GM21723 (cell line): Measurements from ENCODE around the gene EXOC6B.

ENCODE experiments used
- ATAC-seq: cut with Tn5 transposase; IDR thresholded peaks from one replicate; pipeline ENCODE4 v1.9.1; 2021; ENCODE audit warnings: mild to moderate bottlenecking, moderate library complexity; ENCODE audit not compliant: unreplicated experiment

EXOC6B gene

GRCh38 chr2:72183466-72183865 lies 642.4 kb downstream of the EXOC6B start:
- ATAC-seq = no peak

GRCh38 chr2:72183016-72183415 lies 642.8 kb downstream of the EXOC6B start:
- ATAC-seq = no peak

DNA sequence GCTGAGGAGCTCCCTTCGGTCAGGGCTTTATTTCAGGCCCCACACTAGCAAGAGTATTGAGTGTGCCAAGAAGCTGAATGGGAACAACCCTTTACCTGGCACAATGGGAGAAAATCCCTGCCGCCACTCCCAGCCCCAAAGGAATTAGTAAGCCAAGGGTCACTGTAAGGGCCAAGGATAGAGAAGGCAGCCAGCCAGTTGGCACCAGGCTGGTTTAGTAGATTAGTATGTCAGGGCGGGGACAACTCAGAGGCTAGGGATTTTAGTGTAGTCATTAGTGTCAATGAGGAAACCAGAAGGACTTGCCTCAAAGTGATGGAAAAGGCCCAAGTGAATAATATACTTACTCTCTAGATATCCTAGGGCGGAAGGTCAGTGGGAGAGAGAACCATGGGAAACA lies 643.3 kb downstream of the EXOC6B start:
- no peak for ATAC-seq

DNA sequence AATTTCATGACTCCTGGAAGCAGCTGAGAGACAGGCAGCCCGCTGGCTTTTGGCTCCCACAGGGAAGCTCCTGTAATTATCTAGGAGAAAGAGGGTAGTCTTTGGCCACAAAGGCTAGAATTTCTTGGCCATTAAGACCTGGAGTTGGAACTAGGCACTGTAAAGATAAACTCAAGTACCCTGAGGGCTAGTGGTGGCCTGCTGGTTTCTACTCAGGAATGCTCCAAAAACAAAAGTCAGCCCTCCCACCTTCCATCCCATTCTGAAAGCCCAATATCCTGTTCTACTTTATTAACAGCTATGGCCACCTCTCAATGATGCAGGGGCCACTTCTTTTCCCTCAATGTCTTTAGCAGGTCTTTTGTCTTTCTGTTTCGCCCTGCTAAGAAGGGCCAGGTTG lies 644.2 kb downstream of the EXOC6B start:
- no peak for ATAC-seq

DNA sequence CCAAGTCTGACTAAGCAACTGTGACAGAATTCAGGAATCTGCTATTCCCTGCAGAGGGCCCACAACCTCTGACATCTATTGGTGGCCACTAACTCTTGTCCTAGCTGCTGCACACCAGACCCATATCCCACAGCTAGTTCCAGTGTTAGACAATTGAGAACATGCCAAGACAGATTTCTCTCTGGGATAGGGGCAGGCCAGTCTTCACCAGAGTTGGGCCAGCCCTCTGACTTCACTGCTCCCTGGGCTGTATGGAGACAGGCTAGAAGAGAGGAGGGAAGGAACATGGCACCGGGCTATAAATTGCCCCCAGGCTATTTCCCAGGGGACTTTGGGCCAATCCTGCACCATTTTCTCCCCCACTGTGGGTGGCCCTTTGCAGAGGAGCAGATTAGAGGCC lies 645.5 kb downstream of the EXOC6B start:
- ATAC-seq = no peak

DNA sequence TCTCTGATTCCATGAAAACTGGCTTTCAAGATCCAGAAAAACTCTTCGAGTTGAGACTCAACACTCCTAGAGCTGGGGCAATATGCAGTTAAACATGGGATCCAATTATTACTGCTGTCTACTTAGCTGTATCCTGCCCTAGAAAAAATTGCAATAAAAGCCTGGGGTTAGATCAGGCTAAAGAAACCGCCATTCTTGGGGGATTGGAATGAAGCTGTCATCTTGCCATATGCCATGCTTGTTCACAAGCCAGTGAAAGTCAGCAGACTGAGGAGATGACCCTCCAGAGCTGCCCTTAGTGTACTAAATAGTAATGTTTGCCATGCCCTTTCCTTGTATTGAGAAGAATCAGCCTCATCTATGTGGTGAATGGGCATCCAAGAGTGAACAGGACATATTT lies 647.3 kb downstream of the EXOC6B start:
- no peak for ATAC-seq

GRCh38 chr2:72176281-72176680 lies 649.6 kb downstream of the EXOC6B start:
- no peak for ATAC-seq

GRCh38 chr2:72175636-72176035 lies 650.2 kb downstream of the EXOC6B start:
- no peak for ATAC-seq

GRCh38 chr2:72173640-72174321 lies 652.1 kb downstream of the EXOC6B start:
- ATAC-seq = no peak

DNA sequence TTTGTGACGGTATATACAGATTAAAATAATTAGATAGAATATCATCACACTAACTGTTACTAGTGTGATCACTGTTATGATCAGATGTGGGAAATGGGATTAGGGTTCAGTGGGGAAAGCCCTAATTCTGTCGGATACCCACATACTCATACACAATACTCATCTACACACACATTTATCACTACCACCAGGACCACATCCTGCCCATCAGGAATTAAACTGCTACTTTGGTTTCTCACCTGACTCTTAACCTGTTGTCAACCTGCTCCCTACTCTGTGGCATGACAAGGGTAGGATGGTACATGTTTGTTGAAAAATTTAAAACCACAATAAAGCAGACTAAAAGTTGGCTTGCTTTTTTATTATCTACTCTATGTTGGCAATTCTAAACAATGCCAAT lies 653.4 kb downstream of the EXOC6B start:
- no peak for ATAC-seq

GRCh38 chr2:72166279-72166678 lies 659.6 kb downstream of the EXOC6B start:
- ATAC-seq = no peak

GRCh38 chr2:72165792-72166191 lies 660.0 kb downstream of the EXOC6B start:
- ATAC-seq = no peak

DNA sequence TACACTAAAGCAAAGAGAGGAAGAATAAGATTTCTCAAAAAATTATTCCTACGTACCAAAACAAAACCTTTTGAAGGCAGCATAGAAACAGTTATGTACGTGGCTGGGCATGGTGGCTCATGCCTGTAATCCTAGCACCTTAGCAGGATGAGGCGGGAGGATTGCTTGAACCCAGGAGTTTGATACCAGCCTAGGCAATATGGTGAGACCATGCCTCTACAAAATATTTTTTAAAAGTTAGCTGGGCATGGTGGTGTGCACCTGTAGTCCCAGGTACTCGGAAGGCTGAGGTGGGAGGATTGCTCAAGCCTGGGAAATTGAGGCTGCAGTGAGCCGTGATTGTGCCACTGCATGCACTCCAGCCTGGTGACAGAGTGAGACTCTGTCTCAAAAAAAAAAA lies 663.3 kb downstream of the EXOC6B start:
- ATAC-seq = no peak

- no peak for ATAC-seq
Measured at GRCh38 chr2:72159211-72159993, 666.4 kb downstream of the EXOC6B start.

DNA sequence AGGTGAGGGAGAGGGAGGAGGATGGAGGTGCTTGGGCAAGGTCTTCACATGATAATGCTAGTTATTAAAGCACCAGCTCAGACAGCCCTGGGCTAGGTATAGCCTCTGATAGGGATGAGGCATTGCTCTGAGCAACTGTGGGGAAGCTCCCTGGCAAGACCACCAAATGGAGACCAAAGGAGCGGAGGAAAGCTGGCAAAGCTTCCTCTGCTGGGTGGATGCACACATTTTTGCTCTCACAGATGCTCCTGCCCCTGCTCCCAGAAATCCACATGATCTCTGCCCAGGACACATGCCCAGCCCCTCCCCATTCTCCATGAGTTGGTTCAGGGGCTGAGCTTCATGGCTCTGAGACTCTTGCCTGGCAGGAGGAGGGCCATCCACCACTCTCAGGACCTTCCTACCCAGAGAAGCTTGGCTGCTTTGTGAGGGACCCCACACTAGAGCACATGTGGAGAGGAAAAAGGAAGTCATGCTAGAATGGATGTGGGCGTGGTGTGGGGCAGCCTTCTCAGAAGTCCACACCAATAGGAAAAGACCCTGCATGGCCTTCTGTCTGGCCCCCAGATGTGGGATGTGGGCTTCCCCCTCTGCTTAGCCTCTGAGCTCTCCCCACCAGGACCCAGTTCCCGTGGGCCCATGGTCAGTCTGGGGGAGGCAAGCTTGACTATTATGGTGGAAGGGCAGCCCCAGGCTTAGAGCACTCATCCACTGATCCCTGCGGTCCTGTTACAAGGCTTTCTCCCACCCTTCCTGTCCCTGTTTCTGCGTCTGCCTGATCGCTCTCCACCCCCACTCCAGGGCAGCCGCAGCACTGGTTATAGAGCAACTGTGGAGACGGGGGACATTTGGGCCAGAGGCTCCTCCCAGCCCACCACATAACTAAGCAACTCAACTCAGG lies 667.7 kb downstream of the EXOC6B start:
- ATAC-seq = no peak

DNA sequence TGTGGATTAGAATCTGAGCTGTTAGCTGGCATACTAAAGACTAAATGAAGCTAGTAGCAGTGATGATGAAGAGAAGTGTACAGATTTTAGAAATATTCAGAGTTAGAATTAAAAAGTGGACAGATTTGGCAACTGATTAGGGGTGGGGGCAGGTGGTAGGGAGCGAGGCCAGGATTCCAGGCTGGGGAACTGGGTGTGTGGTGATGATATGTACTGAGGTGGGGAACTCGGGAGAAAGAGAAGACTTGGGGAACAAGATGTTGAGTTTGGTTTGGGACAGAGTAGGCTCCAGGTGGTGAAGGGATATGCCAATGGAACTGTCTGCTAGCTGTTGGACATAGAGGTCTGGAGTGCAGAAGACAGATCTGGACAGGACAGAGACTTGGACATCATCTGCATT lies 669.0 kb downstream of the EXOC6B start:
- ATAC-seq = no peak

DNA sequence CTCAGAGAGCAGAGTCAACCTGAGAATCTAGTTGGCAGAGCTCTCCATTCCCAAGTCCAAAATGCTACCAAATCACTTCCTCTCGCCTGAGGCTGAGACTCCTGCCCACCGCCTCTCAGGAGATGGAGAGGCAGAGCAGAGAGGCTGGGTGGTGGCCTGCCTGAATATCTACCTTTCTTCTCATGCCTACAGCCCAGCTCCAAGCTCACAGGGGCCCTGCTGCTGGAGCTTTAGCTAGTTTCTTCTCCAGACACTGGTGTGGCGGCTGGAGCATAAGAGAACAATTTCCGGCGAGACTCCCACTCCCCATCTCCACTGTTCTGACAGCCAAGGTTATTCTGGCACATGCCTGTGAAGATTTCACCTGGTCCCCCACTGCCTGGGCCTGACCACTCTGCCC lies 670.1 kb downstream of the EXOC6B start:
- ATAC-seq = no peak

- no peak for ATAC-seq
Measured at GRCh38 chr2:72155151-72155550, 670.7 kb downstream of the EXOC6B start.

GRCh38 chr2:72154386-72154975 lies 671.4 kb downstream of the EXOC6B start:
- no peak for ATAC-seq

GRCh38 chr2:72153924-72154323 lies 671.9 kb downstream of the EXOC6B start:
- ATAC-seq = no peak
